ENCODE data around the gene CARNS1. TPM values are rescaled to one million over a fixed set of nuclear protein-coding genes. Genes with fewer than 3 reads are reported as not detected.
"Not testable (repeated sequence)": the region's sequence is repeated elsewhere in the genome, so short reads cannot be mapped to it uniquely, and the experiment has no call there.

CARNS1 gene
- total RNA-seq, 2 experiments from 2014 or later = 0.76 to 1.1 TPM

GRCh38 chr11:67463186-67463585 lies 47.7 kb downstream of the CARNS1 start:
- no peak for DNase-seq
- no peak overlapping the region for H3K4me3 Mint-ChIP-seq
- H3K9me3 Mint-ChIP-seq = no peaks in the 10 kb centered on the region
- peaks cover 34% of the 10 kb centered on the region for H3K4me1 Mint-ChIP-seq
- POLR2A ChIA-PET = interaction anchor here (0.9 to 10.2 kb wide), 2 partner anchors 15 to 26 kb away, joined by 3 to 134 read pairs; partner anchors contain the start of gene PTPRCAP
- CTCF ChIA-PET = interaction anchor here (0.6 to 1.2 kb wide), 2 partner anchors 62 to 113 kb away, joined by 3 read pairs; partner anchors contain the start of gene PPP1CA
- no peak overlapping the region for H3K27ac Mint-ChIP-seq
- H3K36me3 Mint-ChIP-seq (ENCODE audit: low read depth) = peaks cover 5% of the 10 kb centered on the region
- H3K27me3 Mint-ChIP-seq = peaks cover 4% of the 10 kb centered on the region

DNA sequence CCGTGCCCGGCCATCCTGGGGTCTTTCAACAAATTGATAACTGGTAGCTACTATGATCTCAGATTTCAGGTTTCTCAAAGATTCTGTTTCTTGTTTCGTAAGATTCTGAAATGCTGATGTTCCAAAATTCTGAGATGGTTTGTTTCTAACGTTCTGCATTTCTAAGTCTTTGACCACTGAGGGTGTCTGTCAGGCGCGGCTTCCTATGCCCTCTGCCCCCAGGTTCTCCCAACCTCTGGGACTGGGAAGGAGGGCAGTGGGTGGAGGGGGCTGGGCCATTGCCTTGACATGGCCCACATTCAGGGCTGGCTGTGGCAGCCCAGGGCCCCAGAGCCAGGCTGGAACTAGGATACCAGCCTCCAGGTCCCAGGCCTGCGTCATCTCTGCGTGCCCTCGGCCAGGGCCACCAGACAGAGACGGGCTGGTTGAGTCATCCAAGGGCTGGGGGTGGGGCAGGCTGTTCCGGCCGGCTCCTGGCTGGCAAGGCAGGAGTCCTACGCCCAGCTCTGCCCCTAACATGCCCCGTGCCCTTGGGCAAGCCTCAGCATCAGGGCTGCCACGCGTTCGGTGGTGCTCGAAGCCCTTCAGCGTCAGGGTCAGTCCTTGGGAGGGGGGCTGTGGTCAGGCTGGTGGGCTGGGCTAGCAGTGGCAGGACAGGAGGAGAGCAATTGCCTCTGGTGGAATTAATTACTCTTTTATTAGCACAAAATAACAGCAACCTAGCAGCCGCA lies 48.4 kb downstream of the CARNS1 start:
- ChIA-PET POLR2A (interaction anchor here (0.9 to 10.2 kb wide), 4 partner anchors 16 to 35 kb away, joined by 3 to 134 read pairs (median 50); partner anchors contain the start of genes AIP, PTPRCAP and RPS6KB2), CTCF (interaction anchor here (1.2 kb wide), 1 partner anchor 62 kb away, joined by 3 read pairs; the partner anchor contains the start of gene PPP1CA)
- Mint-ChIP-seq H3K27ac (peak overlapping the region; percentile 89), H3K9me3 (no peaks in the 10 kb centered on the region), H3K36me3 (ENCODE audit: low read depth) (peaks cover 8% of the 10 kb centered on the region), H3K27me3 (peaks cover 4% of the 10 kb centered on the region), H3K4me3 (peak overlapping the region; percentile 84), H3K4me1 (peaks cover 37% of the 10 kb centered on the region)
- DNase-seq = no peak

DNA sequence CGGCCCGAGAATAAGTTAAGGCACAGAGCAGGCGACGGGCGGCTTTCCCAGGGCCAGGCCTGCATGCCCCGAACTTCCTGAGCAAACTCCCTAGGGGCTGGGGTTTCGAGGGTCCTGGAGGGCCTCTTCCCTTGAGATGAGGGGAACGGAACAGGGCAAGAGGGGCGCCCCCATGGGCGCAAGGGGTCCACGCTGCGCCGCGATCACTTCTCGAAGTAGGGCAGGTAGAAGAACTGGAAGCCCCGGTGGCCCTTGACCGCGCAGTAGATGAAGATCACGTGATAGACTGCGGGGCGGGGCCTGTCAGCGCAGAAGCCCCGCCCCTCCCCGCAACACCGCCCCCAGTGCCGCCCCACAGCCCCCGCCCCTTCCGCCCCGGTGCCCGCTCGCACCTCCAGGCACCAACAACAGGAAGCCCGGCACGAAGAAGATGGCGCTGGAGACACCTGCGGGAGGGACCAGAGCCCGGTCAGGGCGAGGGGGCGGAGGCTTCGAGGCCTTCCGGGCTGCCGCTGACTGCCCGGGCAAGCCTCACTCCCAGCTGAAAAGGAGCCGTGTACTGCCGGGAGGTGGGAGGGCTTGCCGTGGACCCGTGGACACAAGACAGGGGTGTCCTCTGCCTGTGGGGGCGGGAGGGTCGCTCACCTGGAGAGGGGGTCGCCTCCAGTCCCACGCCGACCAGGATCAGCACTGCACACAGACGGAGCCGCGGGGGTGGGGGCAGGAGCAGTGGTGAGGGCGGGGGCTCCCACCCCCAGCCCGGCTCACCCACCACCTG lies 49.1 kb downstream of the CARNS1 start:
- Mint-ChIP-seq H3K4me1 (peaks cover 42% of the 10 kb centered on the region), H3K9me3 (no peaks in the 10 kb centered on the region), H3K36me3 (ENCODE audit: low read depth) (peaks cover 8% of the 10 kb centered on the region), H3K27me3 (peaks cover 4% of the 10 kb centered on the region), H3K27ac (peak overlapping the region; percentile 89), H3K4me3 (peak overlapping the region; percentile 84)
- CTCF ChIA-PET = interaction anchor here (0.7 to 1.6 kb wide), 3 partner anchors 26 to 120 kb away, joined by 3 to 7 read pairs (median 6); partner anchors contain the start of gene PPP1CA
- POLR2A ChIA-PET = interaction anchor here (0.9 to 10.2 kb wide), 13 partner anchors 15 to 225 kb away, joined by 3 to 134 read pairs (median 5); partner anchors contain the start of genes AIP, PPP1CA, PTPRCAP and RAD9A
- peak; percentile 95 for DNase-seq

DNA sequence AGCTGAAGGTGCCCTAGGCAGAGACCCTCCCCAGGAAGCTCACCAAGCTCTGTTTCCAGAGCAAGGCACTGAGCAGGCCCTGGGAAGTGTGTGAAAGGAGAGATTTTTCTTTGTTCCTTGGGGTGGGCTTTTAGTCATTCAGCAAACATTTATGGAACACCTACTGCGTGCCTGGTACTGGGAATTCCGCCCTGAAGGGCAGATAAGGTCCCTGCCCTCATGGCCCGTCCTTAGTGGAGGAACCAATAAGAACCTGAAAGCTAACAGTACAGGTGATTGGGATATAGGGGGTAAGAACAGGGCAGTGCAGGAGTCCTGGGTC lies 49.7 kb downstream of the CARNS1 start:
- no peak for DNase-seq
- H3K4me3 Mint-ChIP-seq = peak overlapping the region; percentile 84
- H3K9me3 Mint-ChIP-seq = no peaks in the 10 kb centered on the region
- ChIA-PET CTCF (interaction anchor here (0.7 to 1.6 kb wide), 3 partner anchors 27 to 121 kb away, joined by 3 to 7 read pairs (median 6); partner anchors contain the start of gene PPP1CA), POLR2A (interaction anchor here (0.9 to 10.2 kb wide), 17 partner anchors 14 to 225 kb away, joined by 3 to 134 read pairs (median 4); partner anchors contain the start of genes AIP, CORO1B, PPP1CA and PTPRCAP)
- peaks cover 2% of the 10 kb centered on the region for H3K27me3 Mint-ChIP-seq
- H3K4me1 Mint-ChIP-seq = peaks cover 41% of the 10 kb centered on the region
- peak overlapping the region; percentile 89 for H3K27ac Mint-ChIP-seq
- H3K36me3 Mint-ChIP-seq (ENCODE audit: low read depth) = peaks cover 8% of the 10 kb centered on the region

DNA sequence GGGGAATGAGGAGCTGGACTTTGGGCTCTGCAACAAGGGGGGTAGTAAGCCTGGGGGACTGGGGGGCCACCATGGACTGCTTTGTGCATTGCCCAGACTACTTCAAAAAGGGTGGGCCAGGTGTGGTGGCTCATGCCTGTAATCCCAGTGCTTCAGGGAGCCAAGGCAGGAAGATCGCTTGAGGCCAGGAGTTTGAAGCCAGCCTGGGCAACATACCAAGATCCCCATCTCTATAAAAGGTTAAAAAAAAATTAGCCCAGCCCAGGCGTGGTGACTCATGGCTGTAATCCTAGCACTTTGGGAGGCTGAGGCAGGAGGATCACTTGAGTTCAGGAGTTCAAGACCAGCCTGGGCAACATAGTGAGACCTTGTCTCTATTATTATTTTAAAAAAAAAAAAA lies 50.1 kb downstream of the CARNS1 start:
- CTCF ChIA-PET = interaction anchor here (1.5 to 1.6 kb wide), 2 partner anchors 27 to 64 kb away, joined by 6 to 7 read pairs; partner anchors contain the start of gene PPP1CA
- POLR2A ChIA-PET = interaction anchor here (0.9 to 10.2 kb wide), 17 partner anchors 14 to 226 kb away, joined by 3 to 134 read pairs (median 4); partner anchors contain the start of genes AIP, CORO1B, PPP1CA and PTPRCAP
- H3K9me3 Mint-ChIP-seq; DNase-seq; H3K36me3 Mint-ChIP-seq (ENCODE audit: low read depth); H3K27me3 Mint-ChIP-seq: not testable (repeated sequence)
- Mint-ChIP-seq H3K27ac (peak overlapping the region; percentile 89), H3K4me1 (peaks cover 41% of the 10 kb centered on the region), H3K4me3 (peak overlapping the region; percentile 84)

- ChIA-PET POLR2A (interaction anchor here (1.0 to 10.2 kb wide), 9 partner anchors 15 to 74 kb away, joined by 3 to 134 read pairs (median 7); partner anchors contain the start of genes AIP, CORO1B, GPR152 and PPP1CA), CTCF (interaction anchor here (1.0 to 2.0 kb wide), 3 partner anchors 27 to 64 kb away, joined by 4 to 5 read pairs (median 5); partner anchors contain the start of gene PITPNM1)
- Mint-ChIP-seq H3K36me3 (ENCODE audit: low read depth) (peaks cover 8% of the 10 kb centered on the region), H3K4me3 (no peak overlapping the region), H3K9me3 (no peaks in the 10 kb centered on the region), H3K4me1 (peaks cover 41% of the 10 kb centered on the region), H3K27ac (peak overlapping the region; percentile 35), H3K27me3 (no peaks in the 10 kb centered on the region)
- no peak for DNase-seq
These were observed 50.9 kb downstream of the CARNS1 start for GRCh38 chr11:67466367-67466766.

- CTCF ChIA-PET = interaction anchor here (1.0 to 2.1 kb wide), 4 partner anchors 28 to 65 kb away, joined by 4 to 7 read pairs (median 5); partner anchors contain the start of gene PITPNM1
These were observed 51.7 kb downstream of the CARNS1 start for GRCh38 chr11:67466962-67467771.

GRCh38 chr11:67468056-67468455 lies 52.6 kb downstream of the CARNS1 start:
- DNase-seq = no peak
- H3K4me1 Mint-ChIP-seq = peaks cover 41% of the 10 kb centered on the region

More at GRCh38 chr11:67466962-67467771, 51.7 kb downstream of the CARNS1 start:
- no peak for DNase-seq
- H3K4me3 Mint-ChIP-seq = peak overlapping the region; percentile 86
- H3K27ac Mint-ChIP-seq = peak overlapping the region; percentile 56
- no peaks in the 10 kb centered on the region for H3K27me3 Mint-ChIP-seq
- POLR2A ChIA-PET = interaction anchor here (0.8 to 10.2 kb wide), 9 partner anchors 16 to 114 kb away, joined by 3 to 134 read pairs (median 10); partner anchors contain the start of genes AIP, CORO1B, GPR152 and PITPNM1
- H3K9me3 Mint-ChIP-seq = no peaks in the 10 kb centered on the region
- H3K36me3 Mint-ChIP-seq (ENCODE audit: low read depth) = peaks cover 8% of the 10 kb centered on the region
- peaks cover 41% of the 10 kb centered on the region for H3K4me1 Mint-ChIP-seq

DNA sequence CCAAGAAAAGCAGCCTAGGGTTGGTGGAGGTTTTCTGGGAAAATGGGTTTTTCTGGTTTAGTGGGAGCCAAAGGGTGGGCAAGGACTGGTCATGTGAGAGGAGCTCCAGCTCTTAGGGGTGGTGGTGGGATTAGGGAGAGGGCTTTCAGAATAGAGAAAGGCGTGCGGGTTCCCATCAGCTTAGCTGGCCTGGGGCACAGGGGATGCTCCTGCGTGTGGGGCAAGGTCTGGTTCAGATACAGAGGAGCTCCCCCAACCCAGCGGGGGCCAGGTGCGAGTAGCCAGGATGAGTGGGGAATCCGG lies 52.9 kb downstream of the CARNS1 start:
- Mint-ChIP-seq H3K4me3 (peak overlapping the region; percentile 86), H3K36me3 (ENCODE audit: low read depth) (peaks cover 8% of the 10 kb centered on the region), H3K9me3 (no peaks in the 10 kb centered on the region), H3K27me3 (no peaks in the 10 kb centered on the region), H3K4me1 (peaks cover 41% of the 10 kb centered on the region), H3K27ac (peak overlapping the region; percentile 75)
- ChIA-PET POLR2A (interaction anchor here (0.7 to 10.2 kb wide), 22 partner anchors 8 to 115 kb away, joined by 3 to 134 read pairs (median 4); partner anchors contain the start of genes AIP, CLCF1, CORO1B and GPR152), CTCF (interaction anchor here (0.6 to 2.1 kb wide), 6 partner anchors 13 to 67 kb away, joined by 3 to 14 read pairs (median 4); partner anchors contain the start of genes PPP1CA and PTPRCAP)
- DNase-seq = no peak

More at GRCh38 chr11:67468056-67468455, 52.6 kb downstream of the CARNS1 start:
- Mint-ChIP-seq H3K36me3 (ENCODE audit: low read depth) (peaks cover 8% of the 10 kb centered on the region), H3K27ac (peak overlapping the region; percentile 75), H3K27me3 (no peaks in the 10 kb centered on the region), H3K9me3 (no peaks in the 10 kb centered on the region), H3K4me3 (peak overlapping the region; percentile 86)
- ChIA-PET POLR2A (interaction anchor here (1.0 to 10.2 kb wide), 16 partner anchors 7 to 115 kb away, joined by 3 to 134 read pairs (median 6); partner anchors contain the start of genes AIP, CLCF1, CORO1B and GPR152), CTCF (interaction anchor here (0.6 to 2.1 kb wide), 6 partner anchors 14 to 67 kb away, joined by 3 to 7 read pairs (median 4); partner anchors contain the start of genes PITPNM1 and PPP1CA)

DNA sequence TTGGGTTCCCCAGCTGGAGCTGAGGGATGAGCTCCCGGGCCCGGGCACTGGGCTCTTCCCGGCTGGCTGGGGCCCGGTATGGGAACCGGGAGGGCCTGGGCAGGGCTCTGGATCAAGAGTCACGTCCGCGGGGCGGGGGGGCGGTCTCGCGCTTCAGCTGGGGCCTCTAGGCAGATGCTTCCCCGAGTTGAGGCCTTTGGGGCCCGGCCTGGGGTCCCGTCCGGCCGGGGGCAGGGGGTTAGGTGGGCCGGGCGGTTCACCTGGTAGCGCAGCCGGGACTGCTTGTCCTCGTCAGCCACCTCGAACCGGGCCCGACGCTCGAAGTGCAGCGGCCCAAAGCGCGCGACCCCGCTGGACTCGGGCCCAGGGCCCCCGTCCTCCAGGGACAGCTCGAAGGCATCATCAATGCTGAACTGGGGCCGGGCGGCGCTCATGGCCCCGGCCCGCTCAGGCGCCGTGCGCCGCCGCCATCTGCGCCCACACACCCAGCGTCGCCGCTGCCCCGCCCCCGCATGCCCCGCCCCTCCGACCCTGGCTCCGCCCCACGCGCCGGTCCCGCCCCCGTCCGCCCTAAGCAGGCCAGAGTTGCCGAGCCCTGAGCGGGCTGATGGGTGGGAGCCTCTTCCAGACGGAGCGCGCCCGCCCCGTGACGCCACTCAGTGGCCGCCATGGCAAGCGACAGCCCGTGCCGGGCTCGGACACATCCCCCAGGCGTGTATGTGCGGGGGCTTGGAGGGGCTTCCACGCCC lies 53.5 kb downstream of the CARNS1 start, which contains the start of gene TMEM134:
Gene TMEM134 (minus strand): TSS at position 493 of the 749 bp plus-strand sequence. CDS start 59 bp downstream, at position 434.
- H3K4me3 Mint-ChIP-seq = peak within 1 kb of the TSS; percentile 86
- POLR2A ChIA-PET = interaction anchor here (0.7 to 10.2 kb wide), 22 partner anchors 8 to 115 kb away, joined by 3 to 134 read pairs (median 4); partner anchors contain the start of genes AIP, CLCF1, CORO1B and GPR152
- DNase-seq = peak; percentile 93
- no peaks in the 10 kb centered on the region for H3K27me3 Mint-ChIP-seq
- H3K36me3 Mint-ChIP-seq (ENCODE audit: low read depth) = peaks cover 8% of the 10 kb centered on the region
- H3K9me3 Mint-ChIP-seq = no peaks in the 10 kb centered on the region
- peaks cover 41% of the 10 kb centered on the region for H3K4me1 Mint-ChIP-seq
- CTCF ChIA-PET = interaction anchor here (0.6 to 2.1 kb wide), 5 partner anchors 13 to 67 kb away, joined by 3 to 14 read pairs (median 4); partner anchors contain the start of genes PPP1CA and PTPRCAP
- peak within 1 kb of the TSS; percentile 75 for H3K27ac Mint-ChIP-seq

All from activated CD4-positive, alpha-beta memory T cell treated with anti-CD3 and anti-CD28 coated beads, Interleukin-2, amount 10 ng/mL, durations not matched to agents 7 days and 5 days (primary cell).